ENCODE data around the gene PCDHGA10.
"Not testable (repeated sequence)": the region's sequence is repeated elsewhere in the genome, so short reads cannot be mapped to it uniquely, and the experiment has no call there.

PCDHGA10 gene

DNA sequence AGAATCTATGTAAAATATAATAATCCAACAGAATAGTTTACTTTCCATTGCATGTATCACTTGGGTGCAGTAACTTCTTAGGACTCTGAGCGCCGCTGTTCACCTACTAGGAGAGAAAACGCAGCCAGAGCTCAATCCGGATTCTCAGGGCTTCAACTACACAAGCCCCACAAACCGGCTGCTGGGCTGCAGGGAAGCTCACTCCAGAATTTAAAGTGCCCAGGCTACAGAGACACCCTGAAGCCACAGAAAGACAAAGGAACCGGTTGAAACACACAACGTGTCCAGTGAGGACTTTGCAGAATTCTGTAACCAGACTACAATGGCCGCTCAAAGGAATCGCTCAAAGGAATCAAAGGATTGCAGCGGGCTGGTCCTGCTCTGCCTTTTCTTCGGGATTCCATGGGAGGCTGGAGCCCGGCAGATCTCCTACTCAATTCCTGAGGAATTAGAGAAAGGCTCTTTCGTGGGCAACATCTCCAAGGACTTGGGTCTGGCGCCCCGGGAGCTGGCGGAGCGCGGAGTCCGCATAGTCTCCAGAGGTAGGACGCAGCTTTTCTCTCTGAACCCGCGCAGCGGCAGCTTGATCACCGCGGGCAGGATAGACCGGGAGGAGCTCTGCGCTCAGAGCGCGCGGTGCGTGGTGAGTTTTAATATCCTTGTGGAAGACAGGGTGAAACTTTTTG is at the start of gene PCDHGA10:
Gene PCDHGA10, plus strand, starts transcription at position 134 of the 686 bp plus-strand sequence. Its CDS starts 189 bp downstream, at position 323.
- peak; percentile 43 for DNase-seq (ENCODE audit: low read depth)

DNA sequence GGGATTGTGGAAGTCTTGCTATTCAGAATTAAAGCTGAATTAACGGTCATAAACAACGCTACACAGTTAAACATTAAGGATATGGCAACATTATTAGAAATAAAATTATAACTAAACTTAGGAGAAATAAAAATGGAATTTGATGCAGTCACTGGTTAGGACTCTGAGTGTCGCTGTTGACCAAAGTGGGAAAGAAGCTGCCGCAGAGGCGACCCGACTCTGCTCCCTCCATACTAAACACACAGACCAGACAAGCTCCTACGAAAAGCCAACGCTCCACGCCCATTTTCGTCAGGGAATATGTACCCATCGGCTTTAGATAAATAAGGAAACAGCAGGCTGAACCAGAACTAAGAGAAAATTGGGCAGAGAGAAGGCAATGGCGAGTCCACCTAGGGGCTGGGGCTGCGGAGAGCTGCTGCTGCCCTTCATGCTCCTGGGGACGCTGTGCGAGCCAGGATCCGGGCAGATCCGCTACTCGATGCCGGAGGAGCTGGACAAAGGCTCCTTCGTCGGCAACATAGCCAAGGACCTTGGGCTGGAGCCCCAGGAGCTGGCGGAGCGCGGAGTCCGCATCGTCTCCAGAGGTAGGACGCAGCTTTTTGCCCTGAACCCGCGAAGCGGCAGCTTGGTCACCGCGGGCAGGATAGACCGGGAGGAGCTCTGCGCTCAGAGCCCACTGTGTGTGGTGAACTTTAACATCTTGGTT is 48.7 kb upstream of the PCDHGA10 start, which contains the start of gene PCDHGA5:
Gene PCDHGA5, plus strand, starts transcription at position 211 of the 709 bp plus-strand sequence. Its CDS starts 169 bp downstream, at position 380.
- DNase-seq (ENCODE audit: low read depth), result no peak

DNA sequence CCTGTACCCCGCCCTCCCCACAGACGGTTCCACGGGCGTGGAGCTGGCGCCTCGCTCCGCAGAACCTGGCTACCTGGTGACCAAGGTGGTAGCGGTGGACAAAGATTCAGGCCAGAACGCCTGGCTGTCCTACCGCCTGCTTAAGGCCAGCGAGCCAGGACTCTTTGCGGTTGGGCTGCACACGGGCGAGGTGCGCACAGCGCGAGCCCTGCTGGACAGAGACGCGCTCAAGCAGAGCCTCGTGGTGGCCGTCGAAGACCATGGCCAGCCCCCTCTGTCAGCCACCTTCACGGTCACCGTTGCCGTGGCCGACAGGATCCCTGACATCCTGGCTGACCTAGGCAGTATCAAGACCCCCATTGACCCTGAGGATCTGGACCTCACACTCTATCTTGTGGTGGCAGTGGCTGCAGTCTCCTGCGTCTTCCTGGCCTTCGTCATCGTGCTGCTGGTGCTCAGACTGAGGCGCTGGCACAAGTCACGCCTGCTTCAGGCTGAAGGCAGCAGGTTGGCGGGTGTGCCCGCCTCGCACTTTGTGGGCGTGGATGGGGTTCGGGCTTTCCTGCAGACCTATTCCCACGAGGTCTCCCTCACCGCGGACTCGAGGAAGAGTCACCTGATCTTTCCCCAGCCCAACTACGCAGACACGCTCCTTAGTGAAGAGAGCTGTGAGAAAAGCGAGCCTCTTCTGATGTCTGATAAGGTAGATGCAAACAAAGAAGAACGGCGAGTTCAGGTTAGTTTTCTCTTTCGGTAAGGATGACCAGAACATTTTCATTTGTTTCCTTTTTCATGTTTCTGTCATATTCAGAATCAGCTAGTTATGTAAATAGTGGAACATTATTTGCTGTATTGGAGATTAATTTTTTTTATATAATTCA is 46.5 kb upstream of the PCDHGA10 start:
- no peak for DNase-seq (ENCODE audit: low read depth)

DNA sequence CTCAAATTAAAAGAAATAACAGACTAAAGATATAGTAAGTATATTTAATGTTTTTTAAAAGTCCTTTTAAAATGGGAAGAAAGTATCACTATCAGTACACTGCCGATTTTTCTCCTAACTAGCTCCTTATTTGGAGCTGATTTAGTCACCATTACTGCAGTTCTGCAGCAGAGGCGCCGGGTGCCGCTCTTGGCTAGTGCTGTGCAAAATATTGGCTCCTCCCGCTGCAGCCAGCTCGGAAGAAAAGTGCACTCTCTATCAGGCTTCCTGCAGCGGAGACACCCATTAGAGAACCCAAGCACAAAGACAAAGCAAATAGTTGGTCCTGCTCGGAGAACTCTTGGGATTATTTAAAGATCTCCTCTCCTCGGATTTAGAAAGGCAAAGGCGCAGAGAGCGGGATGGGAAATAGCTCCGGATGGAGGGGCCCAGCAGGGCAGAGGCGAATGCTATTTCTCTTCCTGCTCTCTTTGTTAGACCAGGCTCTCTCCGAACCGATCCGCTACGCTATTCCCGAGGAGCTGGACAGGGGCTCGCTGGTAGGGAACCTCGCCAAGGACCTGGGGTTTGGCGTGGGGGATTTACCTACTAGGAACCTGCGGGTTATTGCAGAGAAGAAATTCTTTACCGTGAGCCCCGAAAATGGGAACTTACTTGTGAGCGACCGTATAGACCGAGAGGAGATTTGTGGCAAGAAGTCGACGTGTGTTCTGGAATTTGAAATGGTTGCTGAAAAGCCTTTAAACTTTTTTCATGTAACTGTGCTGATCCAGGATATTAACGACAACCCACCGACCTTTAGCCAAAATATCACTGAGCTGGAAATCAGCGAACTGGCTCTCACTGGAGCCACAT is 42.6 kb upstream of the PCDHGA10 start, which contains the start of gene PCDHGB3:
Gene PCDHGB3, plus strand, starts transcription at position 249 of the 855 bp plus-strand sequence. Its CDS starts 153 bp downstream, at position 402.
- DNase-seq (ENCODE audit: low read depth), result no peak

DNA sequence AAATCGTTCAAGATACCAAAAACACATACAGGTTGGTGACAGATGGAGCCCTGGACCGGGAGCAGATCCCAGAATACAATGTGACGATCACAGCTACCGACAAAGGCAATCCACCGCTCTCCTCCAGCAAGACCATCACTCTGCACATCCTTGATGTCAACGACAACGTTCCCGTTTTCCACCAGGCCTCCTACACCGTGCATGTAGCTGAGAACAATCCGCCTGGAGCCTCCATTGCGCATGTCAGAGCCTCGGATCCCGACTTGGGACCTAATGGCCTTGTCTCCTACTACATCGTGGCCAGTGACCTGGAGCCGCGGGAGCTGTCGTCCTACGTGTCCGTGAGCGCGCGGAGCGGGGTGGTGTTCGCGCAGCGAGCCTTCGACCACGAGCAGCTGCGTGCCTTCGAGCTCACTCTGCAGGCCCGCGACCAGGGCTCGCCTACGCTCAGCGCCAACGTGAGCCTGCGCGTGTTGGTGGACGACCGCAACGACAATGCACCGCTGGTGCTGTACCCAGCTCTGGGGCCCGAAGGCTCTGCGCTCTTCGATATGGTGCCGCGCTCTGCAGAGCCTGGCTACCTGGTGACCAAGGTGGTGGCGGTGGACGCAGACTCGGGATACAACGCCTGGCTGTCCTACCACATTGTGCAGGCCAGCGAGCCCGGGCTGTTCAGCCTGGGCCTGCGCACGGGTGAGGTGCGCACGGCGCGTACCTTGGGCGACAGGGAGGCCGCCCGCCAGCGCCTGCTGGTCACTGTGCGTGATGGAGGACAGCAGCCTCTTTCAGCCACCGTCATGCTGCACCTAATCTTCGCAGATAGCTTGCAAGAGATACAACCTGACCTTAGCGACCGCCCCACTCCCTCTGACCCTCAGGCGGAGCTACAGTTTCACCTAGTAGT is 41.0 kb upstream of the PCDHGA10 start:
- no peak for DNase-seq (ENCODE audit: low read depth)

DNA sequence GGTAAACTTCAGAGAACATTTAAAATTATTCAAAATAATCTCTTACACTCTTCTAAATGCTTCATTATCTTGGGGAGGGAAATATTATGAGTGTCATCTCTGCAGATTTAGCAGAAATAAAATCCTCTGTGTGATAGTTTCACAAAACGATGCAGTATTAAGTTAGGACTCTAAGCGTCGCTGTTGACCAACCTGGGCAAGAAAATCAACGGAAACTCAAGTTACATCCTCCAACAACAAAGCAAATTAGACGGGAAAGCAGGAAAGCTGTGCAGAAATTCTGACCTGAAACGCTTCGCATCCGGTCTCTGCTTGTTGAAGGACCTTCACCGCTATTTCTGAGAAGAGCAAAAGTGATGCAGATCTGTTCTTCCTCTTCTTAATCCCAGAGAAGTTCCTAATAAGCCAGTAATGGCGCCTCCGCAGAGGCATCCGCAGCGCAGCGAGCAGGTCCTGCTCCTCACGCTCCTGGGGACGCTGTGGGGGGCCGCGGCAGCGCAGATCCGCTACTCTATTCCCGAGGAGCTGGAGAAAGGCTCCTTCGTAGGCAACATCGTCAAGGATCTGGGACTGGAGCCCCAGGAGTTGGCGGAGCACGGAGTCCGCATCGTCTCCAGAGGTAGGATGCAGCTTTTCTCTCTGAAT is 39.0 kb upstream of the PCDHGA10 start, which contains the start of gene PCDHGA6:
Gene PCDHGA6, plus strand, starts transcription at position 219 of the 645 bp plus-strand sequence. Its CDS starts 193 bp downstream, at position 412.
- DNase-seq (ENCODE audit: low read depth), result no peak

DNA sequence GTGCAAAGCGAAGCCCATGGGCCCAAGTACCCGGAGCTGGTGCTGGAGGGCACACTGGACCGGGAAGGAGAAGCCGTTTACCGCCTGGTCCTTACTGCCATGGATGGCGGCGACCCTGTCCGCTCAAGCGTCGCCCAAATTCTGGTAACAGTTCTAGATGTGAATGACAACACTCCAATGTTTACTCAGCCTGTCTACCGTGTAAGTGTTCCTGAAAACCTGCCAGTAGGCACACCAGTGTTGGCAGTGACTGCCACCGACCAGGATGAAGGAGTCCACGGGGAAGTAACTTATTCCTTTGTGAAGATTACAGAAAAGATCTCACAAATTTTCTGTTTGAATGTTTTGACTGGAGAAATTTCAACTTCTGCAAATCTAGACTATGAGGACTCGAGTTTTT is 38.2 kb upstream of the PCDHGA10 start:
- no peak for DNase-seq (ENCODE audit: low read depth)

DNA sequence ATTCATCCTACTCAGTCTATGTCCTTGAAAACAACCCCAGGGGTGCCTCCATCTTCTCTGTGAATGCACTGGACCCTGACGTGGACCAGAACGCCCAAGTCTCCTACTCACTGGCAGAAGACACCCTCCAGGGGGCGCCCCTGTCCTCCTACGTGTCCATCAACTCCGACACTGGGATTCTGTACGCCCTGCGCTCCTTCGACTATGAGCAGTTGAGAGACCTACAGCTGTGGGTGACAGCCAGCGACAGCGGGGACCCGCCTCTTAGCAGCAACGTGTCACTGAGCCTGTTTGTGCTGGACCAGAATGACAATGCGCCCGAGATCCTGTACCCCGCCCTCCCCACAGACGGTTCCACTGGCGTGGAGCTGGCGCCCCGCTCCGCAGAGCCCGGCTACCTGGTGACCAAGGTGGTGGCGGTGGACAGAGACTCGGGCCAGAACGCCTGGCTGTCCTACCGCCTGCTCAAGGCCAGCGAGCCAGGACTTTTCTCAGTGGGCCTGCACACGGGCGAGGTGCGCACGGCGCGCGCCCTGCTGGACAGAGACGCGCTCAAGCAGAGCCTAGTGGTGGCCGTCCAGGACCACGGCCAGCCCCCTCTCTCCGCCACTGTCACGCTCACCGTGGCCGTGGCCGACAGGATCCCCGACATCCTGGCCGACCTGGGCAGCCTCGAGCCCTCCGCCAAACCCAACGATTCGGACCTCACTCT is 37.2 kb upstream of the PCDHGA10 start:
- not testable (repeated sequence) for DNase-seq (ENCODE audit: low read depth)

DNA sequence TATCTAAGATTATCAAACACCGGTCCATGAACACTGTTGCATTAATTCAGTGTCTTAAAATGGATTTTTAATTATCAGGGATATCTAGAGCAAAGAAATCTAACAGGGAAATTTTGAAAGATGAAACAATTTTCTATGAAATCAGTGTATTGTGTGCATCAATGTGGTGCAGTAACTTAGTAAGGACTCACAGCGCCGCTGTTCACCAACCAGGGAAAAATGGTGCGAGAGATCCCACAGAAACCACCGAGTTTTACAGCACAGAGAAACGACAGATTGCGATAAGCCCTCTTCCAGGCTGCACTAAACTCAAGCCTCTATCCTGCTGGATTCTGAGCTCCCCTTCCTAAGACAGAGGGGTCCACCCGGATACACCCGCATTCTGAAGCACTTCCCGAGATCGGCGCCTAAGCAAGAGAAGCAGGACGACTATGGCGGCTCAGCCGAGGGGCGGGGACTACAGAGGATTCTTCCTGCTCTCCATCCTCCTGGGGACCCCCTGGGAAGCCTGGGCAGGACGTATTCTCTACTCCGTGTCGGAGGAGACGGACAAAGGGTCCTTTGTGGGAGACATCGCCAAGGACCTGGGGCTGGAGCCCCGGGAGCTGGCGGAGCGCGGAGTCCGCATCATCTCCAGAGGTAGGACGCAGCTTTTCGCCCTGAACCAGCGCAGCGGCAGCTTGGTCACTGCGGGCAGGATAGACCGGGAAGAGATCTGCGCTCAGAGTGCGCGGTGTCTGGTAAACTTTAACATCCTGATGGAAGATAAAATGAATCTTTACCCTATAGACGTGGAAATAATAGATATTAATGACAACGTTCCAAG is 30.1 kb upstream of the PCDHGA10 start, which contains the start of gene PCDHGA7:
Gene PCDHGA7, plus strand, starts transcription at position 274 of the 826 bp plus-strand sequence. Its CDS starts 158 bp downstream, at position 432.
- no peak for DNase-seq (ENCODE audit: low read depth)

DNA sequence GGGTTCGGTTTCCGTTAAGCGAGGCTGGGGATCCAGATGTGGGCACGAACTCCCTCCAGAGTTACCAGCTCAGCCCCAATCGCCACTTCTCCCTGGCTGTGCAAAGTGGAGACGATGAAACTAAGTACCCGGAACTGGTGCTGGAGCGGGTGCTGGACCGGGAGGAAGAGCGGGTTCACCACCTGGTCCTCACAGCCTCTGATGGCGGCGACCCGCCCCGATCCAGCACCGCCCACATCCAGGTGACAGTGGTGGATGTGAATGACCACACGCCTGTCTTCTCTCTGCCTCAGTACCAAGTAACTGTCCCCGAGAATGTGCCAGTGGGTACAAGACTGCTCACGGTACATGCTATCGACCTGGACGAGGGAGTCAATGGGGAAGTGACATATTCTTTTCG is 29.4 kb upstream of the PCDHGA10 start:
- DNase-seq (ENCODE audit: low read depth), result no peak

DNA sequence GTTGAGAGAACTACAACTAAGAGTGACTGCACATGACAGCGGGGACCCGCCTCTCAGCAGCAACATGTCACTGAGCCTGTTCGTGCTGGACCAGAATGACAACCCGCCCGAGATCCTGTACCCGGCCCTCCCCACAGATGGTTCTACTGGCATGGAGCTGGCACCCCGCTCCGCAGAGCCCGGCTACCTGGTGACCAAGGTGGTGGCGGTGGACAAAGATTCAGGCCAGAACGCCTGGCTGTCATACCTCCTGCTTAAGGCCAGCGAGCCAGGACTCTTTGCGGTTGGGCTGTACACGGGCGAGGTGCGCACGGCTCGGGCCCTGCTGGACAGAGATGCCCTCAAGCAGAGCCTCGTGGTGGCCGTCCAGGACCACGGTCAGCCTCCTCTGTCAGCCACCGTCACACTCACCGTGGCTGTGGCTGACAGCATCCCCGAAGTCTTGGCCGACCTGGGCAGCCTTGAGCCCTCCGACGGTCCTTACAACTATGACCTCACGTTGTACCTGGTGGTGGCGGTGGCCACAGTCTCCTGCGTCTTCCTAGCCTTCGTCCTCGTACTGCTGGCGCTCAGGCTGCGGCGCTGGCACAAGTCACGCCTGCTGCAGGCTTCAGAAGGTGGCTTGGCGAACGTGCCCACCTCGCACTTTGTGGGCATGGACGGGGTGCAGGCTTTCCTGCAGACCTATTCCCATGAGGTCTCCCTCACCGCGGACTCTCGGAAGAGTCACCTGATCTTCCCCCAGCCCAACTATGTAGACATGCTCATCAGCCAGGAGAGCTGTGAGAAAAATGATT is 28.1 kb upstream of the PCDHGA10 start:
- DNase-seq (ENCODE audit: low read depth), result no peak

DNA sequence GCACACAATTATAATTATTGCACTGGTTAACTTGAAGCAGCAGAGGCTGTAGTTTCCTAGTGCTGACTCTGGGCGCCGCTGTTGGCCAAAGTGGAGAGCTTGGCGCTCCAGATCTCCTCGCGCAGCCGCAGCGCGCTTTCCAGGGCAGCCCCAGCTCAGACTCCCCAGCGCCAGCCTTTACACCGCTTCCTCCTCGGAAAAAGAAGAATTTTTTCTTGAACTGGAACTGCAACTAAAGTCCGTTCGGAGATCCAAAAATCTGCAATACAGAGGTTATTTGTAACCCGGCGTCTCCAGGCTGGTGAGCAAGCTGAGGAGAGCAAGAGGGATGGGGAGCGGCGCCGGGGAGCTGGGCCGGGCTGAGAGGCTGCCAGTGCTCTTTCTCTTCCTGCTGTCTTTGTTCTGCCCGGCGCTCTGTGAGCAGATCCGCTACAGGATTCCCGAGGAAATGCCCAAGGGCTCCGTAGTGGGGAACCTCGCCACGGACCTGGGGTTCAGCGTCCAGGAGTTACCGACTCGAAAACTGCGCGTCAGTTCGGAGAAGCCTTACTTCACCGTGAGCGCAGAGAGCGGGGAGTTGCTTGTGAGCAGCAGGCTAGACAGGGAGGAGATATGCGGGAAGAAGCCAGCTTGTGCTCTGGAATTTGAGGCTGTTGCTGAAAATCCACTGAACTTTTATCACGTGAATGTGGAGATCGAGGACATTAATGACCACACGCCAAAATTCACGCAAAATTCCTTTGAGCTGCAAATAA is 25.1 kb upstream of the PCDHGA10 start, which contains the start of gene PCDHGB4:
Gene PCDHGB4, plus strand, starts transcription at position 142 of the 755 bp plus-strand sequence. Its CDS starts 187 bp downstream, at position 329.
- DNase-seq (ENCODE audit: low read depth), result not testable (repeated sequence)

DNA sequence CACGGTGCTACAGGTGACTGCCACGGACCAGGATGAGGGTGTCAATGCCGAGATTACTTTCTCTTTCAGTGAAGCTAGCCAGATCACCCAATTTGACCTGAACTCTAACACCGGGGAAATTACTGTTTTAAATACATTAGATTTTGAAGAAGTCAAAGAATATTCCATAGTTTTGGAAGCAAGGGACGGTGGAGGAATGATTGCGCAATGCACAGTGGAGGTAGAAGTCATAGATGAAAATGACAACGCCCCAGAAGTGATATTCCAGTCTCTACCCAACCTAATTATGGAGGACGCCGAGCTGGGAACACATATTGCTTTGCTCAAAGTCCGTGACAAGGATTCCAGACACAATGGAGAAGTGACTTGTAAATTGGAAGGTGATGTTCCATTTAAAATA is 24.1 kb upstream of the PCDHGA10 start:
- no peak for DNase-seq (ENCODE audit: low read depth)

DNA sequence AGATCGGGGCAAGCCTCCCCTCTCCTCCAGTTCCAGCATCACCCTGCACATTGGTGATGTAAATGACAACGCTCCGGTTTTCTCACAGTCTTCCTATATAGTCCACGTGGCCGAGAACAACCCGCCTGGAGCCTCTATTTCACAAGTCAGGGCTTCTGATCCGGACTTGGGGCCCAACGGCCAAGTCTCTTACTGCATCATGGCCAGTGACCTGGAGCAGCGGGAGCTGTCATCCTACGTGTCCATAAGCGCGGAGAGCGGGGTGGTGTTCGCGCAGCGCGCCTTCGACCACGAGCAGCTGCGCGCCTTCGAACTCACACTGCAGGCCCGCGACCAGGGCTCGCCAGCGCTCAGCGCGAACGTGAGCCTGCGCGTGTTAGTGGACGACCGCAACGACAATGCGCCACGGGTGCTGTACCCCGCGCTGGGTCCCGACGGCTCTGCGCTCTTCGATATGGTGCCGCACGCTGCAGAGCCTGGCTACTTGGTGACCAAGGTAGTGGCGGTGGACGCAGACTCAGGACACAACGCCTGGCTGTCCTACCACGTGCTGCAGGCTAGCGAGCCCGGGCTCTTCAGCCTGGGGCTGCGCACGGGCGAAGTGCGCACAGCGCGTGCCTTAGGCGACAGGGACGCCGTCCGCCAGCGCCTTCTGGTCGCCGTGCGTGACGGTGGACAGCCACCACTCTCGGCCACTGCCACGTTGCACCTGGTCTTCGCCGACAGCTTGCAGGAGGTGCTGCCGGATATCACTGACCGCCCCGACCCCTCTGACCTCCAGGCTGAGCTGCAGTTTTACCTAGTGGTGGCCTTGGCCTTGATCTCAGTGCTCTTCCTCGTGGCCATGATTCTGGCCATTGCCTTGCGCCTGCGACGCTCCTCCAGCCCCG is 23.4 kb upstream of the PCDHGA10 start:
- DNase-seq (ENCODE audit: low read depth), result no peak

All from activated T-cell treated with anti-CD3 and anti-CD28 coated beads for 24 hours (primary cell).